Astrocyte of the spinal cord (primary cell): ENCODE results near the gene GPBAR1.

Source experiments
- DNase-seq: peaks from one replicate; pipeline ENCODE4 v3.0.0; 2011; ENCODE audit warnings: low read depth, low spot score
- H3K4me3 ChIP-seq: 2 replicates; pipeline ENCODE4 v1.5.1; 2011; ENCODE audit warnings: low read depth, mild to moderate bottlenecking, low read length, moderate library complexity
- CTCF ChIP-seq: IDR thresholded peaks from 2 replicates; pipeline ENCODE4 v1.5.1; 2012; ENCODE audit warnings: low read depth, mild to moderate bottlenecking, low read length, inconsistent platforms
- in situ Hi-C: cut with HindIII; loops from 2 replicates; pipeline ENCODE4 v1.10.0; 2017; ENCODE audit warnings: low sequenced_read_pairs

The GPBAR1 gene

GRCh38 chr2:218313356-218313755 lies 52.5 kb downstream of the GPBAR1 start:
- in situ Hi-C loops: no loop called here
- H3K4me3 ChIP-seq: no peak overlapping the region
- no peak for DNase-seq
- TF ChIP-seq CTCF: no peak
